Bone marrow (tissue), 2 donors: ENCODE results near the gene SLC6A19.

Source experiments
- DNase-seq, 2 donors: peaks; one replicate each; lab custom pipeline; 2025; lab: John Stamatoyannopoulos, UW

SLC6A19 gene

GRCh38 chr5:1209896-1210776, 8.7 kb downstream of the SLC6A19 start:
- no peak for DNase-seq

DNA sequence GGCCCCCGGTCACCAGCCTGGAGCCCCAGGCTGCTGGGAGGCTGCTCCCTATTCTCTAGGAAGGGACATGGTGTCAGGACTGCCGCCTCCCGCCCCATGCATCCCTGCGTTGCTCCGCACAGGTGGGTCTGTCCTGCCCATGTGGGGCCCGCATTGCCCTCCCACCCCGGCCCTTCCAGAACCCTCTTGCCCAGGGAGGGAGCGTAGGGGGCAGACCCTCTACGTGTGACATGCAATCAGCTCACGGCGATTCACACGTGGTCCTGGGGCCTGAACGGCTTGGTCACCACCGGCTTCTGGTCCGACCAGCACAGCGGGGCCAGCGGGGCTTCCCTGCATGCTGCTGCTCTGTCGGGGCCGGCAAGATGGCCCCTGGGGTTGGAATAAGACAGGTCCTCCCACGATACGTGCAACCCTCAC, 9.4 kb downstream of the SLC6A19 start:
- no peak for DNase-seq

DNA sequence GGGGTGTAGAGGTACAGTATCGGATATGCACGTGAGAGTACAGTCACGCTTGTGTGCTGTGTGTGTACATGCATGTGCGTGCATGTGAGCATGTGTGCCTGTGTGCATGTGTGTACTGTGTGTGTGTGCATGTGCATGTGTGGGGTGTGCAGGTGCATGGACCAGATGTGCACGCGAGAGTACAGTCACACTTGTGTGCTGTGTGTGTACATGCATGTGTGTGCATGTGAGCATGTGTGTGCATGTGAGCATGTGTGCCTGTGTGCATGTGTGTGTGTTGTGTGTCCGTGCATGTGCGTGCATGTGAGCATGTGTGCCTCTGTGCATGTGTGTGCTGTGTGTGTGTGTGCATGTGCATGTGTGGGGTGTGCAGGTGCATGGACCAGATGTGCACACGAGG, 10.3 kb downstream of the SLC6A19 start:
- DNase-seq = no peak

- DNase-seq = no peak
These were observed 10.9 kb downstream of the SLC6A19 start for GRCh38 chr5:1212271-1212670.

DNA sequence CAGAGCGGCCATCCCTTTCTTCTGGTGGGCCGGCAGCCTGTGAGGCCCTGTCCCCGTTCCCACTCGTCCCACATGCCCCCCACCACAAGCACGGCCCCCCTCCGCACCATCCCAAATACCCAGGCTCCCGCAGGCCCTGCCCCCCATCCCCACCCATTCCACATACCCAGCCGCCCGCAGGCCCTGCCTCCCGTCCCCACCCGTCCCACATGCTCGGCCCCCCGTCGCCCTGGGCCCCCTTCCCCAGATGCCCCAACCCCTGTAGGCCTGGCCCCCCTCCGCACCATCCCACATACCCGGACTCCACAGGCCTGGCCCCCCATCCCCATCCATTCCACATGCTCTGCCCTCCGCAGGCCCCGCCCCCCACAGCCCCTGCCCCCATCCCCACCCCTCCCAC, 11.5 kb downstream of the SLC6A19 start:
- no peak for DNase-seq

DNA sequence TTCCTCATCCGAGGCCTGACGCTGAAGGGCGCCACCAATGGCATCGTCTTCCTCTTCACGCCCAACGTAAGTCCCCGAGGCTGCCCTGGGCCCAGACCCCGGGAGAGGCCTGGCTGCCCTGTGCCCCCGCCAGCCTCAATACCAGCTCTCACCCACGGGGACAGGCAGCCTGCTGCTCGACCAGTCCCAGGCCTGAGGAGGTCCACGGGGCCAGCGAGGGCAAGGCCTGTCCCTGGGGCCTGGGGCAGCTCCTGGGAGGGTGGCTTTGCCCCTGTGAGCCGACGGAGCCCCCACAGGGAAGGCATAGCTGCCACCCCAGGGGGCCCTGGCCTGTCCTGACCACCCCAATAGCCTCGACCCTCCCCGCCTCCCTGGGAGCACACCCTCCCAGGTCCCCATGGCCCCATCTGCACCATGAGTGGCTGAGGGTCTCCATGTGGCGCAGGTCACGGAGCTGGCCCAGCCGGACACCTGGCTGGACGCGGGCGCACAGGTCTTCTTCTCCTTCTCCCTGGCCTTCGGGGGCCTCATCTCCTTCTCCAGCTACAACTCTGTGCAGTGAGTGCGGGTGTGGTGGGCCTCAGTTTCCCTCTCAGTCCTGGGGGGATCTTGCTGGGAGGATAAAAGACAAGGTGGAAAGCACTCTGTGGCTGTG, 12.2 kb downstream of the SLC6A19 start:
- no peak for DNase-seq

DNA sequence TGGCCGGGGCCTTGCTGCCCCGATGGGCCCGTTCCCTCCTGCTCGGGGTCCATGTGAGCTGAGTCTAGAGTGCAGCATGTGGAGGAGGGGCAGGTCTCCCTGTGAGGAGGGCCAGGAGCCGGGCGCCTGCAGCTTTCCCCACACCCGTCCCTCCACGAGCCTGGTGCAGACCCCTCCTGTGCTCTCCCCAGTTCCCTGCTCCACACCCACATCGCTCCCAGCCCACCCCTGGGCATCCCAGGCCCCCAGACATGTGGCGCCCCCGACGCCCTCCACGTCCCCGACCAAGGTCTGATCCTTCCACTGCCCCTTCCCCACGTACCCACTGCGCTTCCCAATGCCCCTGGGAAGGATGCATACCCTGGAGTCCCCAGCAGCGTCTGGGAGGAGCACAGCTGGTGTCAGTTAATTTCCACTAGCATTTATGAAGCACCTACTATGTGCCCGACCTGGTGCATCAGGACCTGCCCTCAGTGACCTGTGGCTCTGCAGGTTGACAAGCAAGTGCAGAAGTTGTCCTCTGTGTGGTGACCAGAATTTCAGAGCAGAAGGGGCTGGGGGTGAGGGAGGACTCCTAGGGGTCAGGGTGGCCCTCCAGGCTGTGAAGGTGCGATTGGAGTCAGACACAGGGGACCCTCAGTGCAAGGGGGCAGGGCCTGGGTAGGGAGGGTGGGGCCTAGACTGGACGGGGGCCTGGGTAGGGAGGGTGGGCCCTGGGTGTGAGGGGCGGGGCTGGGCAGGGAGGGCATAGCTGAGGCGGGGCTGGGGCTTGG, 13.0 kb downstream of the SLC6A19 start:
- no peak for DNase-seq

GRCh38 chr5:1214936-1215220, 13.5 kb downstream of the SLC6A19 start:
- DNase-seq = no peak

- no peak for DNase-seq
These were observed 14.1 kb downstream of the SLC6A19 start for GRCh38 chr5:1215320-1216096.

DNA sequence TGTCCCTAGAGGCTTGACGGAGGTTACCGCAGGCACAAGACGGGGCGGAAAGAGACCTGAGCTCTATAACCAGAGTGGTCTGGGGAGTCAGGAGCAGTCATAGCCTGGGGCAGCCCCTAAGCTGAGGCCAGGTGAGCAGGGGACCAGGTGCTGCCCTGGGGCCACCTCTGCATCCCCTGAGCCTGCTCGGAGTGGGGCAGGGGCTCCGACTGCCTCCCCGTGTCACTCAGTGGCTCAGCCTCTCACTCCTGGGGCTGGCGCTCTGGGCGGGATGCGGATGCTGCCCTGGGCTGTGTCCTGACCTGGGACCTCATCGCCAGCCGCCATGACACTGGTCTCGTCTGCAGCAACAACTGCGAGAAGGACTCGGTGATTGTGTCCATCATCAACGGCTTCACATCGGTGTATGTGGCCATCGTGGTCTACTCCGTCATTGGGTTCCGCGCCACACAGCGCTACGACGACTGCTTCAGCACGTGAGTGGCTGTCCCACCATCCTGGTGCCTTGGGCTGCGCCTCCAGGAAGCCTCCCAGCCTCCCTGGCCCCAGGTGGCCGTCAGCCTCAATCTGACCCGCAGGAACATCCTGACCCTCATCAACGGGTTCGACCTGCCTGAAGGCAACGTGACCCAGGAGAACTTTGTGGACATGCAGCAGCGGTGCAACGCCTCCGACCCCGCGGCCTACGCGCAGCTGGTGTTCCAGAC, 15.0 kb downstream of the SLC6A19 start:
- DNase-seq = no peak

- DNase-seq = no peak
These were observed 15.5 kb downstream of the SLC6A19 start for GRCh38 chr5:1216918-1217295.

DNA sequence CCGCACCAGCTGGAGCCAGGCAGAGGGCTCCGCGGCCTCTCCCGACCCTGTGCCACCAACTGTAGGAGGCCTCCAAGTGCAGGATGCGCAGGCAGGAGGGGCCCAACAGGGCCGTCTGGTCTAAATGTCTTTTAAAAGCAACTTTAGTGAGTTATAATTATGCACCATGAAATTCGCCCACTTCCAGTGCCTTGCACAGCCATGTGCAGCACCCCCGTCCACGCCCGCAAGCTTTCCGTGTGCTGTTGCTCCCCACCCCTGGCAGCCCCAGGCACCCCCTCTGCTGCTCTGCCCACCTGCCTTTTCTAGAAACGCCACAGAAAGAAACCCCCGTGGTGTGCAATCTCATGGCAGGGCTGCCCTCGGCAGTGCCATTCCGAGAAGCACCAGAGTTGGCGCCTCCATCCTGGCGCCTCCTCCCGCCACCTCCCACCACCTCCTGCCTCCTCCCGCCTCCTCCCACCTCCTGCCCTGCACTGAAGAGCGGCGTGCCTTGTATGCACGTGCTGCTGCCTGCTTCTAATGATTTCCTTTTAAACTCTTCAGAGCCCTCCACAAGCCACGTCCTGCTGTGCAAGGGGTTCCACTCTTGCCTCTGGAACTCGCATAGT, 16.3 kb downstream of the SLC6A19 start:
- DNase-seq = no peak

GRCh38 chr5:1218351-1219080, 17.1 kb downstream of the SLC6A19 start:
- DNase-seq = no peak

GRCh38 chr5:1219098-1219767, 17.8 kb downstream of the SLC6A19 start:
- no peak for DNase-seq

- DNase-seq = no peak
These were observed 18.3 kb downstream of the SLC6A19 start for GRCh38 chr5:1219768-1220100.

GRCh38 chr5:1220351-1220750, 19.0 kb downstream of the SLC6A19 start:
- no peak for DNase-seq

DNA sequence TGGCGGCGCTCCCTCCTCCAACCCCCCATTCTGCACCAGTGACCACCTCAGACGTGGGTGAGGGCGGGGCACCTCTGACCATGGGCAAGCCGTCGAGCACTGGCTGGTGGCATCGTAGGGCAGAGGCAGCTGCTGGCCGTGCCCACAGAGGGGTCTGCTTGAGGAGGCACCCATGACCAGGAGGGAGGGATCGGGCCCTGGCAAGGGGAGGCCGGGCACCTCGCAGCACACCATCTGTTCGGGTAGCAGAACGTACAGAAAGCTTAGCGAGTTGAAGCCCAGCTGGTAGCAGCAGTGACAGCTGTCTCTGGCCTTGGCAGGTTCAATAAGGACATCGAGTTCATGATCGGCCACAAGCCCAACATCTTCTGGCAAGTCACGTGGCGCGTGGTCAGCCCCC, 19.4 kb downstream of the SLC6A19 start:
- DNase-seq = no peak

GRCh38 chr5:1221721-1222120, 20.3 kb downstream of the SLC6A19 start:
- DNase-seq = no peak

GRCh38 chr5:1222147-1222546, 20.8 kb downstream of the SLC6A19 start:
- DNase-seq = no peak
